ENCODE results near the gene C15orf40. TPM values are rescaled to one million over a fixed set of nuclear protein-coding genes. Genes with fewer than 3 reads are reported as not detected.

Gene C15orf40
- total and polyA plus RNA-seq, 9 of the 15 experiments (the other 6 are each of a cell fraction or from before 2014, with no cell fraction given): 15.9 to 52.0 (median 27.0) TPM

DNA sequence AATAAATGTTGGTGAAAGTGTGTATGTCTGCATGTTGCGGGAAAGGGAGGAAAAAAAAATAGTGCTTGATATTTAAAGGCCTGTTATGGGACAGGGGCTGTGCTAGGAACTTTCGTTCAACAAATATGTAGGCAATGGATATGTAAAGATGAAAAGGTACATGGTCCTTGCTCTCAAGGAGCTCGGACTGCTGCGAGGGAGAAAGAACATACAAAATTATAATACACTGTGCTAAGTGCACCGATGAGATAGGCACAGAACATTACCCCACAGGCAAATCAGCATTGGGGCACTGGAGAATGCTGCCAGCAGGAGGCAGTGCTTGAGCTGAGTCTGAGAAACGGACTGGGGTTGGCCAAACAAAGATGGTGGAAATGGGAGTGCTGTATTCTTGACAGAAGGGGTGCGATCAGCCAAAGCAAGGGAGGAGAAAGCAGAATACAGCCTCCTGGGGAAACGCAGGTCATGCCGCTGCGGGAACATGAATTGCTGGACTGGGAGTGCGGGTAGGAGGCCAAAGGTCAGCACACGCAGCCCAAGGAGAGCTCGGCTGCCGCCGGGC is 649 bp downstream of the C15orf40 start (continued):
- TF ChIP-seq ZNF584 (CRISPR knock-in tag; IDR thresholded peaks at IDR 0.05; ENCODE audit: low read depth): peak; percentile 7; the same call in 1 of the 2 replicates
- TF ChIP-seq MAFK (IDR thresholded peaks at IDR 0.05; ENCODE audit: low read length): no peak
- no peak for TF ChIP-seq ZNF140 (CRISPR knock-in tag; IDR thresholded peaks at IDR 0.05)
- TF ChIP-seq PURB (CRISPR knock-in tag; IDR thresholded peaks at IDR 0.05; ENCODE audit: low read depth): no peak
- no peak for TF ChIP-seq ZNF24 (IDR thresholded peaks at IDR 0.05)
- TF ChIP-seq SRSF7 (optimal IDR thresholded peaks at IDR 0.05; ENCODE audit: low read depth, low read length): no peak
- 0 out of 2 replicates have a peak, but pooled peaks have one; percentile 50 for TF ChIP-seq HDAC8 (tag; IDR thresholded peaks at IDR 0.05)
- TF ChIP-seq NFE2 (IDR thresholded peaks at IDR 0.05; ENCODE audit: low read depth): no peak
- no peak for TF ChIP-seq SREBF1 (IDR thresholded peaks at IDR 0.05; ENCODE audit: borderline replicate concordance, low read depth, low read length)
- no peak for TF ChIP-seq GABPA (tag; conservative IDR thresholded peaks at IDR 0.05; ENCODE audit: low read depth)
- TF ChIP-seq RNF2 (IDR thresholded peaks at IDR 0.05): no peak
- TF ChIP-seq, protein P1, sequence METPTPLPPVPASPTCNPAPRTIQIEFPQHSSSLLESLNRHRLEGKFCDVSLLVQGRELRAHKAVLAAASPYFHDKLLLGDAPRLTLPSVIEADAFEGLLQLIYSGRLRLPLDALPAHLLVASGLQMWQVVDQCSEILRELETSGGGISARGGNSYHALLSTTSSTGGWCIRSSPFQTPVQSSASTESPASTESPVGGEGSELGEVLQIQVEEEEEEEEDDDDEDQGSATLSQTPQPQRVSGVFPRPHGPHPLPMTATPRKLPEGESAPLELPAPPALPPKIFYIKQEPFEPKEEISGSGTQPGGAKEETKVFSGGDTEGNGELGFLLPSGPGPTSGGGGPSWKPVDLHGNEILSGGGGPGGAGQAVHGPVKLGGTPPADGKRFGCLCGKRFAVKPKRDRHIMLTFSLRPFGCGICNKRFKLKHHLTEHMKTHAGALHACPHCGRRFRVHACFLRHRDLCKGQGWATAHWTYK (CRISPR knock-in tag; IDR thresholded peaks at IDR 0.05): no peak
- TF ChIP-seq XRCC5 (IDR thresholded peaks at IDR 0.05; ENCODE audit: low read depth, low read length): peak; percentile 72; the same call in 1 of the 2 replicates
- TF ChIP-seq, protein P2, sequence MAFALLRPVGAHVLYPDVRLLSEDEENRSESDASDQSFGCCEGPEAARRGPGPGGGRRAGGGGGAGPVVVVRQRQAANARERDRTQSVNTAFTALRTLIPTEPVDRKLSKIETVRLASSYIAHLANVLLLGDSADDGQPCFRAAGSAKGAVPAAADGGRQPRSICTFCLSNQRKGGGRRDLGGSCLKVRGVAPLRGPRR (CRISPR knock-in tag; IDR thresholded peaks at IDR 0.05): no peak
- TF ChIP-seq ZNF764 (CRISPR knock-in tag; IDR thresholded peaks at IDR 0.05; ENCODE audit: low read depth): peak; percentile 92
- TF ChIP-seq MTF1 (CRISPR knock-in tag; IDR thresholded peaks at IDR 0.05; ENCODE audit: borderline replicate concordance): no peak
- TF ChIP-seq CEBPG (CRISPR knock-in tag; IDR thresholded peaks at IDR 0.05): no peak; the same call in 1 of the 2 replicates
- TF ChIP-seq CEBPG (tag; conservative IDR thresholded peaks at IDR 0.05 in 1 of 2, IDR thresholded peaks at IDR 0.05 in 1 of 2): peak in 1 of 2 experiments; percentile 19; a peak in 1 of 4 replicates
- TF ChIP-seq, protein P3, sequence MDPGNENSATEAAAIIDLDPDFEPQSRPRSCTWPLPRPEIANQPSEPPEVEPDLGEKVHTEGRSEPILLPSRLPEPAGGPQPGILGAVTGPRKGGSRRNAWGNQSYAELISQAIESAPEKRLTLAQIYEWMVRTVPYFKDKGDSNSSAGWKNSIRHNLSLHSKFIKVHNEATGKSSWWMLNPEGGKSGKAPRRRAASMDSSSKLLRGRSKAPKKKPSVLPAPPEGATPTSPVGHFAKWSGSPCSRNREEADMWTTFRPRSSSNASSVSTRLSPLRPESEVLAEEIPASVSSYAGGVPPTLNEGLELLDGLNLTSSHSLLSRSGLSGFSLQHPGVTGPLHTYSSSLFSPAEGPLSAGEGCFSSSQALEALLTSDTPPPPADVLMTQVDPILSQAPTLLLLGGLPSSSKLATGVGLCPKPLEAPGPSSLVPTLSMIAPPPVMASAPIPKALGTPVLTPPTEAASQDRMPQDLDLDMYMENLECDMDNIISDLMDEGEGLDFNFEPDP (CRISPR knock-in tag; IDR thresholded peaks at IDR 0.05): no peak
- TF ChIP-seq, protein P4, sequence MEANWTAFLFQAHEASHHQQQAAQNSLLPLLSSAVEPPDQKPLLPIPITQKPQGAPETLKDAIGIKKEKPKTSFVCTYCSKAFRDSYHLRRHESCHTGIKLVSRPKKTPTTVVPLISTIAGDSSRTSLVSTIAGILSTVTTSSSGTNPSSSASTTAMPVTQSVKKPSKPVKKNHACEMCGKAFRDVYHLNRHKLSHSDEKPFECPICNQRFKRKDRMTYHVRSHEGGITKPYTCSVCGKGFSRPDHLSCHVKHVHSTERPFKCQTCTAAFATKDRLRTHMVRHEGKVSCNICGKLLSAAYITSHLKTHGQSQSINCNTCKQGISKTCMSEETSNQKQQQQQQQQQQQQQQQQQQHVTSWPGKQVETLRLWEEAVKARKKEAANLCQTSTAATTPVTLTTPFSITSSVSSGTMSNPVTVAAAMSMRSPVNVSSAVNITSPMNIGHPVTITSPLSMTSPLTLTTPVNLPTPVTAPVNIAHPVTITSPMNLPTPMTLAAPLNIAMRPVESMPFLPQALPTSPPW (CRISPR knock-in tag; IDR thresholded peaks at IDR 0.05): no peak; the same call in 1 of the 2 replicates
- peak; percentile 48; the same call in 1 of the 2 replicates for TF ChIP-seq KLF6 (CRISPR knock-in tag; IDR thresholded peaks at IDR 0.05; ENCODE audit: borderline replicate concordance)
- no peak for TF ChIP-seq ZNF668 (CRISPR knock-in tag; IDR thresholded peaks at IDR 0.05)
- TF ChIP-seq SMARCE1 (IDR thresholded peaks at IDR 0.05): 0 out of 2 replicates have a peak, but pooled peaks have one; percentile 22
- TF ChIP-seq, protein P5, sequence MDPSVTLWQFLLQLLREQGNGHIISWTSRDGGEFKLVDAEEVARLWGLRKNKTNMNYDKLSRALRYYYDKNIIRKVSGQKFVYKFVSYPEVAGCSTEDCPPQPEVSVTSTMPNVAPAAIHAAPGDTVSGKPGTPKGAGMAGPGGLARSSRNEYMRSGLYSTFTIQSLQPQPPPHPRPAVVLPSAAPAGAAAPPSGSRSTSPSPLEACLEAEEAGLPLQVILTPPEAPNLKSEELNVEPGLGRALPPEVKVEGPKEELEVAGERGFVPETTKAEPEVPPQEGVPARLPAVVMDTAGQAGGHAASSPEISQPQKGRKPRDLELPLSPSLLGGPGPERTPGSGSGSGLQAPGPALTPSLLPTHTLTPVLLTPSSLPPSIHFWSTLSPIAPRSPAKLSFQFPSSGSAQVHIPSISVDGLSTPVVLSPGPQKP (CRISPR knock-in tag; IDR thresholded peaks at IDR 0.05): no peak

Measured in K562 (cell line).